ENCODE results near the gene SNCAIP.
A peak's percentile ranks its signal among the peaks of the same experiment; 100 is the strongest.
"Not testable (repeated sequence)": the region's sequence is repeated elsewhere in the genome, so short reads cannot be mapped to it uniquely, and the experiment has no call there.

SNCAIP gene

GRCh38 chr5:122470365-122470764 lies 158.3 kb downstream of the SNCAIP start:
- DNase-seq, result no peak

DNA sequence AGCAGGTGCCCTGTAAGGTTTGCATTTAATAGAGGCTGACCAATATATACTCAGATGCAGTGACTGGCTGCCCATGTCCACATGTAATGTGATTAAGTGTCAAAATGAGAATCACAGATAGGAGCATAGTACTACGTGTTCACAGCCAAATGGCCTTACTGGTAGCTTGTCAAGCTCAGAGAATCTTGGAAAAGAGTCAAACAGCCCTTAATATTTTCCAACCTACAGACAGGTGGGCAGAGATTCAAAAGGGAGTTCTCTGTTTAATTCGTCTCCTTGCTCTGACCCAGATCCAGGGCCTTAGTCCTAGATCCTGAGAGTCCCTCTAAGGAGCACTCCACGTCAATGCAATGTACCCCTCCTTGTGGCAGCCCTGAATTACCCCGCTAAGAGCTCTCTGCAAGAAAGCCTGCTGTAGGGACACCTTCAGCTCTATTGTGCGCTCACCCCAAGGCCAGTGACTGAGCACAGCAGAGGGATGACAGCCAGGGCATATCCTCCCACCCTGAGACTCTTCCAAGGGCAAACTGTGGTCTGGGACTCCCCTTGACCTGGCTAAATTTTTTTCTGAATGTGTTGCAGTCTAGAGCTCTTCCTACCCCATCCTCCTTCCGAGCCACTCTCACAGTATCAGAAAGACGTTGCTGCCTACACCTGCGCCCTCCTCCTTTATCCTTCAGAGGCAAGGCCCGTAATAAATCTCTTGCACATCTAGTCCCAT lies 159.2 kb downstream of the SNCAIP start:
- peak in 1 of 2 experiments; percentile 2 for DNase-seq

DNA sequence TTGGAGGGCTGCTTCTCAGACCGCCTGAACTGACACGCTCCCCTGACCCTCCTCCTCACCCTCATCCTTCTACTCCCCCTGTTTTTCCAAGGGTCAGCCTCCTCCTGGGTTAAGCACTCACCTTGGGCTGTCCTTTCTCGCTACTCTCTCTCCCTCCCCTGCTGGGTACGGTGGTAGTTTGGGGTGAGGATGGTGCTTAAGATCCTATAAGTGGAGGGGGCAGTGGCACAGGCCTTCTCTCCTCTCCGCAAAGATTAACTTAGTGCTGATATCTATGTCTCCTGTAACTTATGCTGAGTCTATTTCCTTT lies 159.7 kb downstream of the SNCAIP start:
- DNase-seq, result no peak

- no peak for DNase-seq
Observed at GRCh38 chr5:122473138-122473843, 161.3 kb downstream of the SNCAIP start.

- DNase-seq, result no peak
Observed at GRCh38 chr5:122473941-122474340, 161.9 kb downstream of the SNCAIP start.

GRCh38 chr5:122478741-122479442 lies 166.9 kb downstream of the SNCAIP start:
- DNase-seq, result no peak

DNA sequence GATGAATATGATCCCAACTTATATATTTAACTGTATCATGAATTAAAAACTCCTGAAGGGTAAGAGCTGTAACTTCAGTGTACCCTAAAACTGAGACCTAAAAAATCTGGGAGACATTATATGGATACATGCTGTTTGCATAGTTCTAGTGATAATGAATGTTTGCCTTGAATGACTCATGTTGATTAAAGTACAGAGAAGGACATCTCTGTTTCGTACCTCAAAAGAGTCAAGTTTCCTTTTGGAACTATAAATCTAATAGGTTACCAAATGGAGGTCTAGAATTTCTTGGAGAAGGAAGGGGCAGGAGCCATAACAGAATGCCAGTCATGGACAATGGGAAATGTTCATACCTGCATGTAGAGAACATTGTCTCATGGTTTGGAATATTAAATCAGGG lies 168.1 kb downstream of the SNCAIP start:
- no peak for DNase-seq

- DNase-seq, result no peak
Observed at GRCh38 chr5:122484103-122484502, 172.1 kb downstream of the SNCAIP start.

DNA sequence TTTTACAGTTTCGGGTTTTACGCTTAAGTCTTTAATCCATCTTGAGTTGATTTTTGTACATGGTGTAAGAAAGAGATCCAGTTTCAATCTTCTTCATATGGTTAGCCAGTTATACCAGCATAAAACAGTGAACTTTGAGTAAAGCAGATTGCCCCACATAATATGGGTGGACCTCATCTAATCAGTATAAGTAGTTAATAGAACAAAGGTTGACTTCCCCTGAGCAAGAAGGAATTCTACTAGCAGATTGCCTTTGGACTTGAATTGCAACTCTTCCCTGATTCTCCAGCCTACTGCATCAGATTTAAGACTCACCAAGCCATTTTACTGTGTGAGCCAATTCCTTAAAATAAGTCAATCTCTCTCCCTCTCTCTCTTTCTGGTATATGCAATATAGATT lies 173.2 kb downstream of the SNCAIP start:
- no peak for DNase-seq

DNA sequence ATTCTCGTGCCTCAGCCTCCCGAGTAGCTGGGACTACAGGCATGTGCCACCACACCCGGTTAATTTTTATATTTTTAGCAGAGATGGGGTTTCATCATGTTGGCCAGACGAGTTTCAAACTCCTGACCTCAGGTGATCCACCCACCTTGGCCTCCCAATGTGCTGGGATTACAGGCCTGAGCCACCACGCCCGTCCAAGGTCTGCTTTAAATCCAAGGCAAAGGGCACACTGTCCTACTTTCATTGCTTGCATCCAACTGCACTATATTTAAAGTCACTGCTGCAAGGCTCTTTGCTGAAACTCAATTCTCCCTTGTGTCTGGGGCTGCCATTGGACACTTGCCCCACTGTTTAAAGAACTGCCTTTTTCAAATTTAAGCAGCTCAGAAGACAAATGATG lies 174.6 kb downstream of the SNCAIP start:
- not testable (repeated sequence) for DNase-seq

GRCh38 chr5:122490718-122491117 lies 178.7 kb downstream of the SNCAIP start:
- no peak for DNase-seq

- no peak for DNase-seq
Observed at GRCh38 chr5:122492675-122493074, 180.6 kb downstream of the SNCAIP start.

GRCh38 chr5:122493091-122494021 lies 181.3 kb downstream of the SNCAIP start:
- no peak for DNase-seq

GRCh38 chr5:122494109-122494508 lies 182.1 kb downstream of the SNCAIP start:
- no peak for DNase-seq

- DNase-seq, result peak; percentile 3 to 46
Observed at GRCh38 chr5:122498163-122498562, 186.1 kb downstream of the SNCAIP start.

- no peak for DNase-seq
Observed at GRCh38 chr5:122499585-122499984, 187.5 kb downstream of the SNCAIP start.

DNA sequence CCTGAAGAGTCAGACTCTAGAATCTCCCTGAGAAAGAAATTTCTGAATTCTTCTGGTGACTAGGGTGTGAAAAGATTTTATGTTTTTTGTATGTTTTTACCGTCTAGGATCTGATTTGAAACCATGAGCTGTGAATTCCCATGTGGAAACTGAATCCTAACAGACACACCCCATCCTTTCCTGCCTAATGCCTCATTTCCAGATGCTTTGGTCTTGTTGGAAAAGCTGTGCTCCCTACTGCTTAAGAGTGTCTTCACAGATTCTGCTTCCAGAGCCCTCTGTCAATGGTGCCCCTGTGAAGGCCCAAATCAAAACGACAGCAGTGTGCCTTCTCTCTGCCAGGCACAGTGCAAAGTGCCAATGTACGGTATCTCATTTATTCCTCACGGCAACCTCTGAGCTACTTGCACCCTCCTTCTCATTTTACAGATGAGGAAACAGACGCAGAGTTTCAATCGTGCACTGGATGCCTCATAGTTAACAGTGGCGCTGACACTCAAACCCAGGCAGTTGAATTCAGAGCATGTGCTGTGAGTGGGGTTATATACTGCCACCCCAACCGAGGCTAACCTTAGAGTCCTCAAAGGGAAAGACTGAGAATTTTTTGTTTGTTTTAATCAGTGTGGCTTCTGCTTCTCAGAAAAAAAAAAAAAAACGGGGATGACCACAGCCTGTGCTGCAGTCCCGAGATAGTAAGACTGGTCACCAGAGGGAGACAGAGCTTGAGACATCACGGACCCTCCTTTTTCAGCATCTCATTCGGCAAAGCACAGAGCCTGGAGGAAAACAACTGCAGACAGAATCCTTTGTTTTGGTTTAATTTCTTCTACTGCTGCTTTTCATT lies 188.4 kb downstream of the SNCAIP start:
- DNase-seq, result no peak

DNA sequence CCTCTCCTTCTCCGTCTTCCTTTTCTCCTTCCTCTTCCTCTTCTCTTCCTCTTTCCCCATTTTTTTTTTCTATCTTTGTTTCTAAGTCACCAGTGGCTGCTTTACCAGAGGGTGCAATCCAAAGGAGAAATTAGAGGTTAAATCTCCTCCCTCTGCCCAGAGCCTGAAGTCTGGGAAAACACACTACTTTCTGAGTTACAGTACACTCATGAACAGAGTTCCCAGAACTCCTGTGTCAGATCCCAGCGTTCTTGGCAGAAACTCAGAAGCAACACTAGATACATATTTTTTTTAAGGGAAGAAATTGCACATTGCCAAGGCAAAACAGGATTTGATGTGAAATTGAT lies 189.0 kb downstream of the SNCAIP start:
- DNase-seq, result no peak

GRCh38 chr5:122507045-122507444 lies 195.0 kb downstream of the SNCAIP start:
- DNase-seq, result no peak

- no peak for DNase-seq
Observed at GRCh38 chr5:122507581-122507980, 195.5 kb downstream of the SNCAIP start.

- DNase-seq, result no peak
Observed at GRCh38 chr5:122508623-122509022, 196.6 kb downstream of the SNCAIP start.

Data from cerebellar nuclear complex (tissue), 1 donor.